OCI-LY7 (cell line): ENCODE results near the gene MRPS34.

Experiments
- CTCF ChIP-seq: fragments of 200-600 bp; sonication (generic); conservative IDR thresholded peaks from 2 replicates; pipeline ENCODE4 v1.5.1; 2014; ENCODE audit warnings: mild to moderate bottlenecking, antibody characterized with exemption, low read length, moderate library complexity, mixed read lengths
- EZH2phosphoT487 ChIP-seq: fragments of 200-600 bp; sonication (generic); IDR thresholded peaks from 2 replicates; pipeline ENCODE4 v1.6.1; 2018; ENCODE audit warnings: low read depth, borderline replicate concordance, mild to moderate bottlenecking, mixed run types, antibody characterized with exemption, low read length, moderate library complexity, mixed read lengths

- no peak for TF ChIP-seq CTCF
- no peak for TF ChIP-seq EZH2phosphoT487
These were observed 4.7 kb upstream of the MRPS34 start for GRCh38 chr16:1777375-1778199.
